SK-N-SH treated with all-trans-retinoic acid at 6 μM for 48 hours (cell line): ENCODE data around the gene NRDC.

ENCODE experiments used
- ATAC-seq: fragments of 200-7000 bp; cut with Tn5 transposase; 3 replicates; pipeline ENCODE4 v1.9.1; 2020; ENCODE audit warnings: mild to moderate bottlenecking, moderate library complexity
- ARNTL ChIP-seq: fragments of 450-650 bp; formaldehyde crosslinking; IDR thresholded peaks from 2 replicates; pipeline ENCODE4 v1.5.0; 2020; ENCODE audit warnings: low read depth, mild to moderate bottlenecking, moderate library complexity, borderline replicate concordance
- CSDC2 ChIP-seq: fragments of 250-450 bp; sonication (Bioruptor Pico); IDR thresholded peaks from 2 replicates; pipeline ENCODE4 v1.5.0; 2020; ENCODE audit warnings: mild to moderate bottlenecking, moderate library complexity
- CSRNP3 ChIP-seq: fragments of 250-450 bp; sonication (Bioruptor Pico); IDR thresholded peaks from 2 replicates; pipeline ENCODE4 v1.5.1; 2021; ENCODE audit warnings: mild to moderate bottlenecking, moderate library complexity
- ESRRG ChIP-seq: fragments of 250-450 bp; sonication (Bioruptor Pico); IDR thresholded peaks from 2 replicates; pipeline ENCODE4 v1.6.1; 2021; ENCODE audit warnings: mild to moderate bottlenecking
- GLIS3 ChIP-seq: fragments of 250-450 bp; sonication (Bioruptor Pico); IDR thresholded peaks from 2 replicates; pipeline ENCODE4 v1.5.0; 2020; ENCODE audit warnings: mild to moderate bottlenecking, moderate library complexity
- ISL1 ChIP-seq: fragments of 250-450 bp; sonication (Bioruptor Pico); IDR thresholded peaks from 2 replicates; pipeline ENCODE4 v2.1.2; 2022; ENCODE audit warnings: mild to moderate bottlenecking, moderate library complexity
- OSR1 ChIP-seq: fragments of 250-450 bp; sonication (Bioruptor Pico); IDR thresholded peaks from 2 replicates; pipeline ENCODE4 v1.8.0; 2022; ENCODE audit warnings: moderate library complexity, mild to moderate bottlenecking, inconsistent platforms
- PATZ1 ChIP-seq: fragments of 250-450 bp; sonication (Bioruptor Pico); IDR thresholded peaks from 2 replicates; pipeline ENCODE4 v1.8.0; 2020; ENCODE audit warnings: mild to moderate bottlenecking, moderate library complexity, borderline replicate concordance
- POU6F1 ChIP-seq: fragments of 250-450 bp; sonication (Bioruptor Pico); IDR thresholded peaks from 2 replicates; pipeline ENCODE4 v1.8.0; 2021; ENCODE audit warnings: low read depth, mild to moderate bottlenecking, moderate library complexity, borderline replicate concordance
- RARB ChIP-seq: fragments of 250-450 bp; sonication (Bioruptor Pico); IDR thresholded peaks from 2 replicates; pipeline ENCODE4 v1.8.0; 2021; ENCODE audit warnings: mild to moderate bottlenecking, moderate library complexity
- SNAI2 ChIP-seq: fragments of 250-450 bp; sonication (Bioruptor Pico); IDR thresholded peaks from 2 replicates; pipeline ENCODE4 v1.5.0; 2020; ENCODE audit warnings: mild to moderate bottlenecking, moderate library complexity
- TCF4 ChIP-seq: fragments of 250-450 bp; sonication (Bioruptor Pico); IDR thresholded peaks from 2 replicates; pipeline ENCODE4 v1.8.0; 2021; ENCODE audit warnings: mild to moderate bottlenecking, moderate library complexity, borderline replicate concordance
- TSHZ2 ChIP-seq: fragments of 250-450 bp; sonication (Bioruptor Pico); IDR thresholded peaks from 2 replicates; pipeline ENCODE4 v1.5.0; 2020; ENCODE audit warnings: mild to moderate bottlenecking, moderate library complexity
- ZC3H10 ChIP-seq: fragments of 250-450 bp; sonication (Bioruptor Pico); IDR thresholded peaks from 2 replicates; pipeline ENCODE4 v1.5.1; 2021; ENCODE audit warnings: mild to moderate bottlenecking, moderate library complexity
- ZFP3 ChIP-seq: fragments of 250-450 bp; sonication (Bioruptor Pico); IDR thresholded peaks from 2 replicates; pipeline ENCODE4 v1.5.0; 2020; ENCODE audit warnings: mild to moderate bottlenecking, moderate library complexity
- ZFP30 ChIP-seq: fragments of 450-650 bp; formaldehyde crosslinking; IDR thresholded peaks from 2 replicates; pipeline ENCODE4 v1.5.0; 2022; ENCODE audit warnings: mild to moderate bottlenecking, moderate library complexity
- ZNF565 ChIP-seq: fragments of 450-650 bp; formaldehyde crosslinking; conservative IDR thresholded peaks from 2 replicates; pipeline ENCODE4 v1.5.0; 2020; ENCODE audit warnings: low read depth, mild to moderate bottlenecking, moderate library complexity
- ZNF70 ChIP-seq: fragments of 450-650 bp; formaldehyde crosslinking; IDR thresholded peaks from 2 replicates; pipeline ENCODE4 v1.5.0; 2020; ENCODE audit warnings: mild to moderate bottlenecking, moderate library complexity

NRDC gene

GRCh38 chr1:51755437-51755836, 123.1 kb downstream of the NRDC start:
- ATAC-seq, result no peak
- no peak for TF ChIP-seq GLIS3 (CRISPR knock-in tag)
- TF ChIP-seq SNAI2 (CRISPR knock-in tag), result no peak
- TF ChIP-seq, all 23 proteins: peak for 0

- ATAC-seq, result no peak
- no peak for TF ChIP-seq SNAI2 (CRISPR knock-in tag)
- no peak for TF ChIP-seq OSR1
- no peak for TF ChIP-seq TCF4 (CRISPR knock-in tag)
- no peak for TF ChIP-seq ISL1 (CRISPR knock-in tag)
- TF ChIP-seq PATZ1 (CRISPR knock-in tag), result no peak
- no peak for TF ChIP-seq CSDC2
- no peak for TF ChIP-seq ZNF70 (CRISPR knock-in tag)
- TF ChIP-seq ZC3H10 (CRISPR knock-in tag), result no peak
These were observed 123.9 kb downstream of the NRDC start for GRCh38 chr1:51754666-51755065.

- ATAC-seq, result no peak
- TF ChIP-seq CSRNP3 (CRISPR knock-in tag), result no peak
- TF ChIP-seq GLIS3 (CRISPR knock-in tag), result no peak
These were observed 124.6 kb downstream of the NRDC start for GRCh38 chr1:51753969-51754368.

GRCh38 chr1:51752073-51752948, 126.2 kb downstream of the NRDC start:
- ATAC-seq, result no peak
- TF ChIP-seq CSRNP3 (CRISPR knock-in tag) (no peak), ZNF70 (CRISPR knock-in tag) (no peak), POU6F1 (no peak), ZFP3 (CRISPR knock-in tag) (no peak), ISL1 (CRISPR knock-in tag) (no peak), ESRRG (CRISPR knock-in tag) (no peak), TSHZ2 (no peak), RARB (no peak), GLIS3 (CRISPR knock-in tag) (no peak), ZFP30 (no peak), ARNTL (CRISPR knock-in tag) (no peak), ZNF565 (CRISPR knock-in tag) (no peak), CSDC2 (no peak), ZC3H10 (CRISPR knock-in tag) (no peak)
